HK-2 (cell line): ENCODE measurements around the gene POLR2J.
"Not testable (repeated sequence)": the region's sequence is repeated elsewhere in the genome, so short reads cannot be mapped to it uniquely, and the experiment has no call there.

Experiments used
- DNase-seq: peaks from one replicate; pipeline ENCODE4 v3.0.0-alpha.2; 2018; ENCODE audit not compliant: unreplicated experiment

Gene POLR2J

GRCh38 chr7:102466097-102466496 lies 12.6 kb downstream of the POLR2J start:
- DNase-seq = no peak

GRCh38 chr7:102464577-102465280 lies 14.0 kb downstream of the POLR2J start, which contains the start of the genes ALKBH4 and LRWD1:
Gene ALKBH4 (minus strand): TSS chr7:102464863. CDS start chr7:102464836, 27 bp downstream.
Gene LRWD1 (plus strand): TSS chr7:102464984. CDS start chr7:102465081, 97 bp downstream.
- peak; percentile 96 for DNase-seq

GRCh38 chr7:102463841-102464576 lies 14.7 kb downstream of the POLR2J start:
- DNase-seq = no peak

- no peak for DNase-seq
Measured at GRCh38 chr7:102460467-102460866, 18.3 kb downstream of the POLR2J start.

GRCh38 chr7:102459221-102459844 lies 19.4 kb downstream of the POLR2J start:
- DNase-seq = no peak

- no peak for DNase-seq
Measured at GRCh38 chr7:102457352-102457924, 21.3 kb downstream of the POLR2J start.

GRCh38 chr7:102456327-102456726 lies 22.4 kb downstream of the POLR2J start:
- DNase-seq = no peak

- no peak for DNase-seq
Measured at GRCh38 chr7:102455596-102455995, 23.1 kb downstream of the POLR2J start.

- not testable (repeated sequence) for DNase-seq
Measured at GRCh38 chr7:102454932-102455331, 23.8 kb downstream of the POLR2J start.

- DNase-seq = no peak
Measured at GRCh38 chr7:102454468-102454867, 24.3 kb downstream of the POLR2J start.

- DNase-seq = no peak
Measured at GRCh38 chr7:102453319-102453718, 25.4 kb downstream of the POLR2J start.

- no peak for DNase-seq
Measured at GRCh38 chr7:102452451-102452850, 26.3 kb downstream of the POLR2J start.

GRCh38 chr7:102451371-102452054 lies 27.2 kb downstream of the POLR2J start:
- no peak for DNase-seq

- no peak for DNase-seq
Measured at GRCh38 chr7:102450242-102450641, 28.5 kb downstream of the POLR2J start.

- no peak for DNase-seq
Measured at GRCh38 chr7:102449136-102449535, 29.6 kb downstream of the POLR2J start.

GRCh38 chr7:102447311-102447710 lies 31.4 kb downstream of the POLR2J start:
- DNase-seq = no peak

- DNase-seq = no peak
Measured at GRCh38 chr7:102446387-102447156, 32.1 kb downstream of the POLR2J start.

GRCh38 chr7:102445674-102446071 lies 33.0 kb downstream of the POLR2J start:
- no peak for DNase-seq

- no peak for DNase-seq
Measured at GRCh38 chr7:102444961-102445673, 33.6 kb downstream of the POLR2J start.
